GM13977 (cell line): ENCODE results near the gene RASL11B.

Source experiments
- DNase-seq: peaks from one replicate; pipeline ENCODE4 v3.0.0; 2012; ENCODE audit warnings: low spot score
- CTCF ChIP-seq: IDR thresholded peaks from 2 replicates; pipeline ENCODE4 v1.5.1; 2012; ENCODE audit warnings: mild to moderate bottlenecking, control low read depth; ENCODE audit not compliant: insufficient read depth; ENCODE audit errors: extremely low read depth, missing control alignments
- in situ Hi-C: fragments of 300-500 bp; cut with MboI; formaldehyde crosslinking; loops from one replicate; pipeline ENCODE4 v1.12.0; 2022; ENCODE audit warnings: low sequenced_read_pairs, low pct_unique_long_range_greater_than_20kb, mixed read lengths, inconsistent platforms; ENCODE audit not compliant: unreplicated experiment

Gene RASL11B

GRCh38 chr4:52892880-52893279 lies 30.8 kb downstream of the RASL11B start:
- in situ Hi-C loops = no loop called here
- DNase-seq = no peak
- TF ChIP-seq CTCF = no peak

GRCh38 chr4:52894443-52894842 lies 32.3 kb downstream of the RASL11B start:
- in situ Hi-C loops = no loop called here
- DNase-seq = no peak
- TF ChIP-seq CTCF = no peak

DNA sequence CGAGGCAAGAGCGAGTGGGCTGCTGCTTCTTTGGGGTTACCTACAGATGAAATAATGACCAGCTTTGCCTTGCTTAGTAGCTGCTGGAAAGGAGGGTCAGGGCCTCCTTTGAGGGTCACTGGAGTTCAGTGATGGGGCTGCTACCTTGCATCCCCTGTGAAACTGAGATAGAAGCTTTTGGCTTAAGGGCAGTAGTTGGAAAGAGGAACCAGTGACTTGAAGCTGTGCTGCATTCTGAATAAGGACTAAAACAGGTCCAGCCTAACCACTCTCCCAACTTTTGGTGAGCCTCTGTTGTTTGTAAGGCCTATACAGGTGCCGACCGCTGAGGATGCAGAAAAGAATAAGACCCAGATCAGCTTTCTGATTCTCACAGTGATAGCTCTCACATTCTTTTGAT lies 41.2 kb downstream of the RASL11B start:
- DNase-seq = no peak
- in situ Hi-C loops = no loop called here
- no peak for TF ChIP-seq CTCF

GRCh38 chr4:52904421-52904820 lies 42.3 kb downstream of the RASL11B start:
- in situ Hi-C loops = no loop called here
- no peak for TF ChIP-seq CTCF
- no peak for DNase-seq

GRCh38 chr4:52907510-52907909 lies 45.4 kb downstream of the RASL11B start:
- in situ Hi-C loops = no loop called here
- no peak for TF ChIP-seq CTCF
- no peak for DNase-seq

- no peak for TF ChIP-seq CTCF
- no peak for DNase-seq
- in situ Hi-C loops = no loop called here
Measured at GRCh38 chr4:52910115-52910514, 48.0 kb downstream of the RASL11B start.
